Upper lobe of left lung (tissue), 6 donors: ENCODE results near the gene PDGFA. TPM values are rescaled to one million over a fixed set of nuclear protein-coding genes. Genes with fewer than 3 reads are reported as not detected.
A peak's percentile ranks its signal among the peaks of the same experiment; 100 is the strongest.

Experiments used
- ATAC-seq, 2 donors: fragments of 200-7000 bp; cut with Tn5 transposase; one replicate each; pipeline ENCODE4 v1.9.1; 2022; ENCODE audit warnings: mild to moderate bottlenecking in 2 of 2, moderate library complexity in 2 of 2; ENCODE audit not compliant: low FRiP score in 2 of 2
- DNase-seq, 2 donors: peaks; one replicate each; pipeline ENCODE4 v3.0.0-alpha.2; 2019 to 2020
- H3K27ac ChIP-seq, 4 donors: fragments of 200-600 bp; sonication (generic); one replicate each; pipeline ENCODE4 v1.5.1; 2016 to 2019
- H3K27me3 ChIP-seq, 4 donors: fragments of 200-600 bp; sonication (generic); one replicate each; pipeline ENCODE4 v1.5.1; 2017 to 2019
- H3K36me3 ChIP-seq, 4 donors: fragments of 200-600 bp; sonication (generic); one replicate each; pipeline ENCODE4 v1.5.1; 2016 to 2019
- H3K4me1 ChIP-seq, 4 donors: fragments of 200-600 bp; sonication (generic); one replicate each; pipeline ENCODE4 v1.5.1; 2018 to 2019
- H3K4me3 ChIP-seq, 4 donors: fragments of 200-600 bp; sonication (generic); one replicate each; pipeline ENCODE4 v1.5.1; 2017 to 2019; ENCODE audit warnings: mild to moderate bottlenecking in 2 of 4, moderate library complexity in 1 of 4
- H3K9me3 ChIP-seq, 4 donors: fragments of 200-600 bp; sonication (generic); one replicate each; pipeline ENCODE4 v1.5.1; 2018 to 2019
- CTCF ChIP-seq, 6 experiments: fragments of 450-650 bp in 4 of 6; fragments of 200-600 bp in 2 of 6; sonication (generic) in 2 of 6; IDR thresholded peaks; one replicate each; pipeline ENCODE4 v1.5.1; 2016 to 2019; ENCODE audit warnings: antibody characterized with exemption in 6 of 6
- EP300 ChIP-seq, 4 donors: sonication (generic); formaldehyde crosslinking; IDR thresholded peaks; one replicate each; pipeline ENCODE4 v1.5.1; 2017; ENCODE audit warnings: antibody characterized with exemption in 4 of 4, control low read depth in 2 of 4
- POLR2A ChIP-seq, 4 donors: fragments of 450-650 bp; IDR thresholded peaks; one replicate each; pipeline ENCODE4 v1.5.1; 2016 to 2017; ENCODE audit warnings: antibody characterized with exemption in 4 of 4, mild to moderate bottlenecking in 2 of 4
- POLR2AphosphoS5 ChIP-seq, 2 donors: sonication (generic); formaldehyde crosslinking; IDR thresholded peaks; one replicate each; pipeline ENCODE4 v1.5.1; 2017; ENCODE audit warnings: antibody characterized with exemption in 2 of 2
- WGBS, 2 donors: methylation state at CpG; one replicate each; pipeline ENCODE4 v1.1.5; 2017 to 2018; 5-methylcytosine and 5-hydroxymethylcytosine counted together
- total RNA-seq, 6 donors: library from RNA; depleted of rRNA in 4 of 6; stranded (reverse); fragments of >200 nt in 4 of 6; gene quantifications; one replicate each; pipeline versions ENCODE4 v1.1.0 to v1.2.1, GENCODE V29; 2016 to 2021
- donor health status: DM: no; HTN: no; CAD: no; lungs with moderate emphysema.
- donor health status: DM: no; HTN: yes; CAD: no; lungs with severe emphysema.

Gene PDGFA
- total RNA-seq, 6 donors from 2014 or later: 23.0 to 73.3 (median 44.6) TPM

GRCh38 chr7:473870-474604 is 45.6 kb downstream of the PDGFA start:
- TF ChIP-seq POLR2AphosphoS5 (IDR thresholded peaks at IDR 0.05): no peak
- no peak for TF ChIP-seq POLR2A (IDR thresholded peaks at IDR 0.05)
- TF ChIP-seq EP300 (IDR thresholded peaks at IDR 0.05): no peak
- TF ChIP-seq CTCF (IDR thresholded peaks at IDR 0.05): no peak
- H3K27me3 ChIP-seq: no peaks in the 10 kb centered on the region
- no peak overlapping the region for H3K27ac ChIP-seq
- H3K4me1 ChIP-seq: peaks cover 4 to 12% (median 9%) of the 10 kb centered on the region in 4 donors
- ATAC-seq (no peak), DNase-seq (no peak)
- no peak overlapping the region for H3K4me3 ChIP-seq
- 87 to 90% methylated on average over 14 of the region's 14 CpGs for WGBS, 2 donors
- H3K9me3 ChIP-seq: peaks cover 0 to 6% (median 2%) of the 10 kb centered on the region in 4 donors
- H3K36me3 ChIP-seq: no peaks in the 10 kb centered on the region

- DNase-seq: peak; percentile 15 to 50
- Histone ChIP-seq H3K27ac (no peak overlapping the region), H3K27me3 (no peaks in the 10 kb centered on the region), H3K9me3 (peaks cover 0 to 6% (median 2%) of the 10 kb centered on the region in 4 donors), H3K36me3 (no peaks in the 10 kb centered on the region), H3K4me1 (peaks cover 4 to 12% (median 10%) of the 10 kb centered on the region in 4 donors), H3K4me3 (no peak overlapping the region)
- 90 to 91% methylated on average over 4 to 17 of the region's 18 CpGs for WGBS, 2 donors
- no peak for ATAC-seq
- TF ChIP-seq POLR2AphosphoS5 (IDR thresholded peaks at IDR 0.05) (no peak), POLR2A (IDR thresholded peaks at IDR 0.05) (no peak), EP300 (IDR thresholded peaks at IDR 0.05) (no peak), CTCF (IDR thresholded peaks at IDR 0.05) (no peak)
These were observed 46.4 kb downstream of the PDGFA start for GRCh38 chr7:473211-473734.

- Histone ChIP-seq H3K27ac (peak overlapping the region in 1 of 4 donors; percentile 59), H3K27me3 (no peaks in the 10 kb centered on the region), H3K9me3 (peaks cover 0 to 6% (median 2%) of the 10 kb centered on the region in 4 donors), H3K4me3 (no peak overlapping the region), H3K36me3 (no peaks in the 10 kb centered on the region), H3K4me1 (peaks cover 4 to 12% (median 10%) of the 10 kb centered on the region in 4 donors)
- ATAC-seq (no peak), DNase-seq (no peak)
- 93 to 94% methylated on average over 4 of the region's 4 CpGs for WGBS, 2 donors
- no peak for TF ChIP-seq POLR2A (IDR thresholded peaks at IDR 0.05)
These were observed 47.0 kb downstream of the PDGFA start for GRCh38 chr7:472640-472957.

- H3K4me3 ChIP-seq: no peak overlapping the region
- TF ChIP-seq POLR2AphosphoS5 (IDR thresholded peaks at IDR 0.05) (peak in 1 of 2 donors; percentile 44), CTCF (IDR thresholded peaks at IDR 0.05) (no peak), EP300 (IDR thresholded peaks at IDR 0.05) (peak in 1 of 4 donors; percentile 36)
- peak; percentile 60 to 62 for ATAC-seq
- WGBS, 2 donors: 49 to 61% methylated on average over 6 to 23 of the region's 26 CpGs
- peaks cover 0 to 6% (median 2%) of the 10 kb centered on the region in 4 donors for H3K9me3 ChIP-seq
- H3K36me3 ChIP-seq: no peaks in the 10 kb centered on the region
- no peaks in the 10 kb centered on the region for H3K27me3 ChIP-seq
- peak overlapping the region; percentile 21 to 71 (median 56) for H3K27ac ChIP-seq
- H3K4me1 ChIP-seq: peaks cover 4 to 12% (median 10%) of the 10 kb centered on the region in 4 donors
- DNase-seq: peak; percentile 64 to 68
These were observed 47.6 kb downstream of the PDGFA start for GRCh38 chr7:471866-472639.

- Histone ChIP-seq H3K9me3 (peaks cover 0 to 6% (median 2%) of the 10 kb centered on the region in 4 donors), H3K36me3 (no peaks in the 10 kb centered on the region), H3K4me1 (peaks cover 4 to 12% (median 10%) of the 10 kb centered on the region in 4 donors), H3K27me3 (no peaks in the 10 kb centered on the region), H3K27ac (peak overlapping the region; percentile 7 to 71 (median 56)), H3K4me3 (no peak overlapping the region)
- ATAC-seq (no peak), DNase-seq (peak in 1 of 2 donors; percentile 8)
- TF ChIP-seq EP300 (IDR thresholded peaks at IDR 0.05) (no peak), CTCF (IDR thresholded peaks at IDR 0.05) (no peak), POLR2AphosphoS5 (IDR thresholded peaks at IDR 0.05) (no peak), POLR2A (IDR thresholded peaks at IDR 0.05) (no peak)
- 77 to 86% methylated on average over 7 to 9 of the region's 21 CpGs for WGBS, 2 donors
These were observed 48.3 kb downstream of the PDGFA start for GRCh38 chr7:471191-471865.
